OCI-LY7 (cell line): ENCODE measurements around the gene CTNNA2. TPM values are rescaled to one million over a fixed set of nuclear protein-coding genes. Genes with fewer than 3 reads are reported as not detected.
"Not testable (repeated sequence)": the region's sequence is repeated elsewhere in the genome, so short reads cannot be mapped to it uniquely, and the experiment has no call there.

ENCODE experiments used
- BruUV-seq: library from RNA; stranded (reverse); fragments of 400-500 nt; replicated peaks from 2 replicates; lab custom pipeline; 2021; lab: Mats Ljungman, UMichigan
- CTCF ChIA-PET: fragments of 300-600 bp; sonication (Branson Sonifier 250); formaldehyde crosslinking; loops from one replicate; lab custom pipeline; 2022; ENCODE audit warnings: antibody characterized with exemption; ENCODE audit not compliant: unreplicated experiment; lab: Charles Lee
- POLR2A ChIA-PET: fragments of 300-600 bp; sonication (Branson Sonifier 250); formaldehyde crosslinking; loops from one replicate; lab custom pipeline; 2022; ENCODE audit warnings: antibody characterized with exemption; lab: Charles Lee
- DNase-seq: peaks from one replicate; pipeline ENCODE4 v3.0.0-alpha.2; 2015; ENCODE audit warnings: low spot score
- H2AFZ ChIP-seq: fragments of 200-600 bp; sonication (generic), shearing (Covaris generic); 2 replicates; pipeline ENCODE4 v1.6.1; 2014; ENCODE audit warnings: mild to moderate bottlenecking, antibody characterized with exemption, low read length, moderate library complexity
- H3K27ac ChIP-seq: fragments of 200-600 bp; sonication (generic); 2 replicates; pipeline ENCODE4 v1.5.1; 2014; ENCODE audit warnings: mixed run types, low read depth, mild to moderate bottlenecking, moderate library complexity, low read length, inconsistent platforms; ENCODE audit not compliant: poor library complexity, severe bottlenecking
- H3K36me3 ChIP-seq: fragments of 200-600 bp; sonication (generic); 2 replicates; pipeline ENCODE4 v1.6.1; 2014; ENCODE audit warnings: mild to moderate bottlenecking, antibody characterized with exemption, low read length, moderate library complexity, mixed read lengths; ENCODE audit not compliant: insufficient read depth
- H3K4me1 ChIP-seq: fragments of 200-600 bp; sonication (generic); 2 replicates; pipeline ENCODE4 v1.5.1; 2014; ENCODE audit warnings: mild to moderate bottlenecking, low read length; ENCODE audit not compliant: insufficient read depth, poor library complexity, severe bottlenecking
- H3K4me2 ChIP-seq: fragments of 200-600 bp; sonication (generic); 2 replicates; pipeline ENCODE4 v1.6.1; 2014; ENCODE audit warnings: mild to moderate bottlenecking, low read length
- H3K4me3 ChIP-seq: fragments of 200-600 bp; sonication (generic); 2 replicates; pipeline ENCODE4 v1.5.1; 2014; ENCODE audit warnings: mild to moderate bottlenecking, low read depth, low read length; ENCODE audit not compliant: poor library complexity, severe bottlenecking
- H3K79me2 ChIP-seq: fragments of 200-600 bp; sonication (generic); 2 replicates; pipeline ENCODE4 v1.6.1; 2016; ENCODE audit warnings: low read depth, mild to moderate bottlenecking, low read length, moderate library complexity, mixed read lengths; ENCODE audit not compliant: insufficient read depth
- H3K9me2 ChIP-seq: fragments of 200-600 bp; sonication (generic); 2 replicates; pipeline ENCODE4 v1.6.1; 2016; ENCODE audit warnings: mild to moderate bottlenecking, low read length, mixed read lengths; ENCODE audit not compliant: insufficient read depth
- H3K9me3 ChIP-seq: fragments of 200-600 bp; sonication (generic); 2 replicates; pipeline ENCODE4 v1.6.1; 2014; ENCODE audit warnings: mild to moderate bottlenecking, mixed run types, low read length, mixed read lengths
- H4K20me1 ChIP-seq: fragments of 200-600 bp; sonication (generic); 2 replicates; pipeline ENCODE4 v1.6.1; 2014; ENCODE audit warnings: mild to moderate bottlenecking, antibody characterized with exemption, low read length, moderate library complexity, mixed read lengths; ENCODE audit not compliant: insufficient read depth
- CTCF ChIP-seq: fragments of 200-600 bp; sonication (generic); conservative IDR thresholded peaks from 2 replicates; pipeline ENCODE4 v1.5.1; 2014; ENCODE audit warnings: mild to moderate bottlenecking, antibody characterized with exemption, low read length, moderate library complexity, mixed read lengths
- EZH2phosphoT487 ChIP-seq: fragments of 200-600 bp; sonication (generic); IDR thresholded peaks from 2 replicates; pipeline ENCODE4 v1.6.1; 2018; ENCODE audit warnings: low read depth, borderline replicate concordance, mild to moderate bottlenecking, mixed run types, antibody characterized with exemption, low read length, moderate library complexity, mixed read lengths
- intact Hi-C: fragments of 100-400 bp; cut with micrococcal nuclease; formaldehyde crosslinking; loops from one replicate; pipeline ENCODE4 v1.10.0; 2022; ENCODE audit not compliant: unreplicated experiment
- total RNA-seq, 2 experiments: library from RNA; depleted of rRNA in 1 of 2; stranded (reverse); fragments of >200 nt in 1 of 2; shearing (Covaris generic) in 1 of 2; gene quantifications; 2 replicates each; pipeline ENCODE4 v1.2.3, GENCODE V29; 2014 to 2022

Gene CTNNA2
- total RNA-seq, 2 experiments from 2014 or later, result 0.19 to 2.7 TPM

GRCh38 chr2:80198042-80198441 is 685.2 kb downstream of the CTNNA2 start:
- Histone ChIP-seq H3K9me3 (no peaks in the 10 kb centered on the region), H3K4me2 (no peak overlapping the region), H3K27ac (no peak overlapping the region), H3K4me1 (no peaks in the 10 kb centered on the region), H2AFZ (no peak overlapping the region), H3K4me3 (no peak overlapping the region), H3K36me3 (no peaks in the 10 kb centered on the region), H3K9me2 (no peaks in the 10 kb centered on the region), H3K79me2 (no peaks in the 10 kb centered on the region), H4K20me1 (no peaks in the 10 kb centered on the region)
- ChIA-PET POLR2A (no interaction called here), CTCF (no interaction called here)
- no TSS peak for BruUV-seq
- intact Hi-C loops, result no loop called here
- DNase-seq, result no peak
- TF ChIP-seq CTCF, result no peak
- TF ChIP-seq EZH2phosphoT487, result no peak

GRCh38 chr2:80199504-80199903 is 686.7 kb downstream of the CTNNA2 start:
- DNase-seq, result no peak
- Histone ChIP-seq H4K20me1 (no peaks in the 10 kb centered on the region), H3K36me3 (no peaks in the 10 kb centered on the region), H2AFZ (no peak overlapping the region), H3K4me1 (no peaks in the 10 kb centered on the region), H3K4me2 (no peak overlapping the region), H3K79me2 (no peaks in the 10 kb centered on the region), H3K4me3 (no peak overlapping the region), H3K9me3 (no peaks in the 10 kb centered on the region), H3K27ac (no peak overlapping the region), H3K9me2 (no peaks in the 10 kb centered on the region)
- TF ChIP-seq CTCF (no peak), EZH2phosphoT487 (no peak)
- BruUV-seq, result no TSS peak
- intact Hi-C loops, result no loop called here
- ChIA-PET POLR2A (no interaction called here), CTCF (no interaction called here)

GRCh38 chr2:80203929-80204328 is 691.1 kb downstream of the CTNNA2 start:
- DNase-seq, H3K79me2 ChIP-seq, H3K4me3 ChIP-seq, H3K4me2 ChIP-seq, H3K9me3 ChIP-seq, H3K4me1 ChIP-seq, H2AFZ ChIP-seq, H3K27ac ChIP-seq, intact Hi-C loops, H3K9me2 ChIP-seq, POLR2A ChIA-PET, CTCF ChIA-PET, H4K20me1 ChIP-seq, H3K36me3 ChIP-seq, BruUV-seq: not testable (repeated sequence)
